Measurements from ENCODE around the gene MIPOL1.
"Not testable (repeated sequence)": the region's sequence is repeated elsewhere in the genome, so short reads cannot be mapped to it uniquely, and the experiment has no call there.

MIPOL1 gene

DNA sequence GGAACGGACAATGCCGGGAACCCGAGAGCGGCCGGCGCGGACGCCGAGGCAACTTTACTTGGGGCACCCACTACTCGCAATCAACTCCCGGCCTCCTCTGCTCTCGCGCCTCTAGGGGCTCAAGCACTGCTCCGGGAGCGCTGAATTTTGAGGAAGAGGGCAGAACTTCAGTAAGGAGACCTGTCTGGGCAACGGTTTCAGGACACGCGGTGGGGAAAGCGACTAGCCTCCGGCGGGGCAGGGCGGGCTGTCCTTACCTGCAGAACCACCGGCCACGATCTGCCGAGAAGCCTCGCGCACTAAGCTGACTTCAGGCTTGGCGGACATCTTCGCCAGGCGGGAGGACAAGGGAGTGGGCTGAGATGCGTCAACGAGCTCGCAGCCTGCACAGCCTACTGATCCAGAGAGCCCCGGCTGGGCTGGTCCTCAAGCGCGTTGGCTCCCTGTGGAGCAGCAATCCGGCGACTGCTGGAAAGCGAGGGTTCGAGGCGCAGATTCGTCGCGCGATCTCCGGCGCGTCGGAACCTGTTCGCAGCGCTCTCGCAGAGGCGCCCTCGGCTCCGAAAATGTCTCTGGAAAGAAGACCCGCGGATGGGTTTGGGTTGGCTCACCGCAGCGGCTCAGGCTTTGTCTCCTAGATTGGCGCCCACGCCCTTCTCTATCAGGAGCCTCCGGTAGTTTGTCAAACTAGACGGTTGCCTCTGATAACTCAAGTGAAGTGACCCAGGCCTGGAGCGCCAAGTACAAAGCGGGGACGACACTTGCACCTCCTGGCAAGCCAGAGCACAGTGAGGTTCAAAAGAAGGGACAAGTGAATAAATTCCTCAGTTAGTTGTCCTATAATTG lies 25.5 kb upstream of the MIPOL1 start, which contains the start of gene SLC25A21:
SLC25A21 (minus strand) TSS at position 583 of the 846 bp plus-strand sequence.
- H4K91ac ChIP-seq (ENCODE audit: low read depth, low read length, poor library complexity): no peak within 1 kb of the TSS
- no peaks in the 10 kb centered on the region for H3K27me3 ChIP-seq (ENCODE audit: control insufficient read depth in 3 of 3, insufficient read depth in 3 of 3, low read depth in 1 of 3, low read length in 3 of 3)
- H3K23ac ChIP-seq (ENCODE audit: low read depth, low read length, poor library complexity): peak within 1 kb of the TSS; percentile 94
- peak within 1 kb of the TSS; percentile 14 for H3K4ac ChIP-seq (ENCODE audit: low read length)
- H2AFZ ChIP-seq (ENCODE audit: low read length): peak within 1 kb of the TSS; percentile 93
- peak within 1 kb of the TSS; percentile 56 for H3K14ac ChIP-seq (ENCODE audit: low read length)
- no peaks in the 10 kb centered on the region for H3K79me1 ChIP-seq (ENCODE audit: low read depth, low read length)
- H4K8ac ChIP-seq (ENCODE audit: low read depth, low read length): peak within 1 kb of the TSS; percentile 89
- no peak within 1 kb of the TSS for H2AK5ac ChIP-seq (ENCODE audit: low read depth, low read length)
- DNase-seq (ENCODE audit: low spot score): peak; percentile 61
- peak within 1 kb of the TSS; percentile 71 for H3K4me2 ChIP-seq (ENCODE audit: insufficient read depth, low read length, poor library complexity, severe bottlenecking)
- peak within 1 kb of the TSS; percentile 62 for H2BK5ac ChIP-seq (ENCODE audit: low read length)
- H3K4me1 ChIP-seq (ENCODE audit: control insufficient read depth in 2 of 2, insufficient read depth in 1 of 2, low read depth in 1 of 2, low read length in 2 of 2): peaks cover 0 to 5% of the 10 kb centered on the region in 2 donors
- peak within 1 kb of the TSS; percentile 57 for H2BK15ac ChIP-seq (ENCODE audit: low read length)
- H3K36me3 ChIP-seq (replicated peaks in 1 of 2; ENCODE audit: control insufficient read depth in 2 of 2, insufficient read depth in 2 of 2, low read length in 2 of 2): no peaks in the 10 kb centered on the region
- peak within 1 kb of the TSS; percentile 95 for H3K27ac ChIP-seq (replicated peaks; ENCODE audit: low read length)
- H3K4me3 ChIP-seq (ENCODE audit: low read length in 2 of 2): peak within 1 kb of the TSS; percentile 73 to 92
- no peak within 1 kb of the TSS for H2BK120ac ChIP-seq (ENCODE audit: low read depth, low read length)
- H3K9ac ChIP-seq (ENCODE audit: low read depth, low read length, poor library complexity): peak within 1 kb of the TSS; percentile 93
- WGBS, 2 donors (ENCODE audit: extremely low coverage in 2 of 2, insufficient read length in 2 of 2, insufficient replicate concordance in 1 of 2): no CpG with 5 or more reads among the region's 66 CpGs
- peak within 1 kb of the TSS; percentile 18 for H2BK12ac ChIP-seq (ENCODE audit: low read length)
- no peaks in the 10 kb centered on the region for H3K9me3 ChIP-seq (replicated peaks in 1 of 2; ENCODE audit: control insufficient read depth in 2 of 2, insufficient read depth in 1 of 2, low read depth in 1 of 2, low read length in 2 of 2)
- peak within 1 kb of the TSS; percentile 98 for H3K18ac ChIP-seq (ENCODE audit: low read length)

DNA sequence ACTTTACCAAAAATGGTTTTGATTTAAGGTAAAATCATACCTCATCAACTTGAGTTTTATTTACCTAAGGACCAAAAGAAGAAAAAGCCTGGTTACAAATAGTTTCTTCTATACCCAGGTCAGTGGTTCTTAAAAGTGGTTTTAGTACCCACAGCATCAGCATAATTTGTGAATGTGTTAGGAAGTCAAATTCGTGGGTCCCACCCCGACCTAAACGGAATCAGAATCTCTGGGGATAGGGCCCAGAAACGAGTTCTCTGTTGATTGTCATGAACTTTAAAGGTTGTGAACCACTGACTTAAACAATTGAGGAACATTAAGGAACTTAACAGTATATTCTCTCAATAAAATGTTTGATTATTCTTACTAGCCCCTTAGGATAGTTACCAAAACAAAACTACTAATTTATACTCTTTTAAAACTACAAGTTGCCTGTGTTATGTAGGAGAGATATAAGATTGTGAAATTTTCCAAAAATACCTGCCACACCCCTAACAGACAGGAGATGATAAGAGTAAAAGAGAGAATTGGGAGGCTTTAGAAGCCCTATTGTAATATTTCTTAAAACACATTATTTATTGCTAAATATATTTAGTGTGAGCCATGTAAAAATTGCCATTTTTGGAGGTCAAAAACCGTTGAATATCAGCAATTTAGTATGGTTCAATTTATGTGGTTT lies 24.7 kb upstream of the MIPOL1 start:
- Histone ChIP-seq H3K18ac (ENCODE audit: low read length) (no peak overlapping the region), H3K27me3 (ENCODE audit: control insufficient read depth in 3 of 3, insufficient read depth in 3 of 3, low read depth in 1 of 3, low read length in 3 of 3) (no peaks in the 10 kb centered on the region), H2BK5ac (ENCODE audit: low read length) (no peak overlapping the region), H3K23ac (ENCODE audit: low read depth, low read length, poor library complexity) (no peak overlapping the region), H2BK12ac (ENCODE audit: low read length) (no peak overlapping the region), H2AFZ (ENCODE audit: low read length) (peak overlapping the region; percentile 93), H3K4ac (ENCODE audit: low read length) (no peak overlapping the region), H4K8ac (ENCODE audit: low read depth, low read length) (no peak overlapping the region), H3K27ac (replicated peaks; ENCODE audit: low read length) (no peak overlapping the region), H3K9me3 (replicated peaks in 1 of 2; ENCODE audit: control insufficient read depth in 2 of 2, insufficient read depth in 1 of 2, low read depth in 1 of 2, low read length in 2 of 2) (no peaks in the 10 kb centered on the region), H3K4me3 (ENCODE audit: low read length in 2 of 2) (peak overlapping the region in 1 of 2 donors; percentile 73), H3K4me1 (ENCODE audit: control insufficient read depth in 2 of 2, insufficient read depth in 1 of 2, low read depth in 1 of 2, low read length in 2 of 2) (peaks cover 0 to 5% of the 10 kb centered on the region in 2 donors), H3K4me2 (ENCODE audit: insufficient read depth, low read length, poor library complexity, severe bottlenecking) (peak overlapping the region; percentile 39), H3K36me3 (replicated peaks in 1 of 2; ENCODE audit: control insufficient read depth in 2 of 2, insufficient read depth in 2 of 2, low read length in 2 of 2) (no peaks in the 10 kb centered on the region), H3K14ac (ENCODE audit: low read length) (no peak overlapping the region), H2BK15ac (ENCODE audit: low read length) (no peak overlapping the region), H2AK5ac (ENCODE audit: low read depth, low read length) (no peak overlapping the region), H4K91ac (ENCODE audit: low read depth, low read length, poor library complexity) (no peak overlapping the region), H3K79me1 (ENCODE audit: low read depth, low read length) (no peaks in the 10 kb centered on the region), H2BK120ac (ENCODE audit: low read depth, low read length) (no peak overlapping the region), H3K9ac (ENCODE audit: low read depth, low read length, poor library complexity) (no peak overlapping the region)
- no CpG with 5 or more reads among the region's 5 CpGs for WGBS, 2 donors (ENCODE audit: extremely low coverage in 2 of 2, insufficient read length in 2 of 2, insufficient replicate concordance in 1 of 2)
- DNase-seq (ENCODE audit: low spot score): no peak

DNA sequence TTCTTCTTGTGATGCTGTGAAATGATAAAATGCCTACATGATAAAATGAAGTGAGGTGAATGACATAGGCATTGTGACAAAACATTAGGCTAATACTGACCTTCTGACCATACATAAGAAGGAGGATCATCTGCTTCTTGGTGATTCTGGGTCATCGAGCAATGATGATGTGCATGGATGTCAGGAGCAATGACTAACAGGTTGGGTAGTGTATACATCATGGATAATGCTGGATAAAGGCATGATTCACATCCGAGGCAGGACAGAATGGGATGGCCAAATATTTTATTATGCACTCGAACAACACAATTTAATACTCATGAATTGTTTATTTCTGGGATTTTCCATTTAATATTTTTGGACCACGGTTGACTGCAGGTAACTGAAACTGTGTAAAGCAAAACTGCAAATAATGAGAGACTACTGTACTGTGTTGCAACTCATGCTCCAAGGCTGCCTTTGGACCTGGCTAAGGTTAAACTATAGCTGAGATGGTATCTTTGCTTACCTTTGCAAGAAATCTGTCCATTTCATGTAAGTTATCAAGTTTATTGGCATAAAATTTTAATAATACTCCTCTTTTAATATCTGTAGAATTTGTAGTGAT lies 17.7 kb upstream of the MIPOL1 start:
- Histone ChIP-seq H3K4me1 (ENCODE audit: control insufficient read depth in 2 of 2, insufficient read depth in 1 of 2, low read depth in 1 of 2, low read length in 2 of 2) (no peaks in the 10 kb centered on the region), H2BK12ac (ENCODE audit: low read length) (no peak overlapping the region), H3K9ac (ENCODE audit: low read depth, low read length, poor library complexity) (no peak overlapping the region), H3K23ac (ENCODE audit: low read depth, low read length, poor library complexity) (no peak overlapping the region), H3K4me3 (ENCODE audit: low read length in 2 of 2) (no peak overlapping the region), H3K79me1 (ENCODE audit: low read depth, low read length) (no peaks in the 10 kb centered on the region), H3K4ac (ENCODE audit: low read length) (no peak overlapping the region), H2BK120ac (ENCODE audit: low read depth, low read length) (no peak overlapping the region), H3K9me3 (replicated peaks in 1 of 2; ENCODE audit: control insufficient read depth in 2 of 2, insufficient read depth in 1 of 2, low read depth in 1 of 2, low read length in 2 of 2) (no peaks in the 10 kb centered on the region), H2BK15ac (ENCODE audit: low read length) (no peak overlapping the region), H3K18ac (ENCODE audit: low read length) (no peak overlapping the region), H2BK5ac (ENCODE audit: low read length) (no peak overlapping the region), H4K91ac (ENCODE audit: low read depth, low read length, poor library complexity) (no peak overlapping the region), H3K27ac (replicated peaks; ENCODE audit: low read length) (no peak overlapping the region), H3K14ac (ENCODE audit: low read length) (no peak overlapping the region), H3K36me3 (replicated peaks in 1 of 2; ENCODE audit: control insufficient read depth in 2 of 2, insufficient read depth in 2 of 2, low read length in 2 of 2) (no peaks in the 10 kb centered on the region), H3K4me2 (ENCODE audit: insufficient read depth, low read length, poor library complexity, severe bottlenecking) (no peak overlapping the region), H2AFZ (ENCODE audit: low read length) (no peak overlapping the region), H2AK5ac (ENCODE audit: low read depth, low read length) (no peak overlapping the region), H4K8ac (ENCODE audit: low read depth, low read length) (no peak overlapping the region), H3K27me3 (ENCODE audit: control insufficient read depth in 3 of 3, insufficient read depth in 3 of 3, low read depth in 1 of 3, low read length in 3 of 3) (no peaks in the 10 kb centered on the region)
- DNase-seq (ENCODE audit: low spot score): no peak
- WGBS, 2 donors (ENCODE audit: extremely low coverage in 2 of 2, insufficient read length in 2 of 2, insufficient replicate concordance in 1 of 2): no CpG with 5 or more reads among the region's 4 CpGs

DNA sequence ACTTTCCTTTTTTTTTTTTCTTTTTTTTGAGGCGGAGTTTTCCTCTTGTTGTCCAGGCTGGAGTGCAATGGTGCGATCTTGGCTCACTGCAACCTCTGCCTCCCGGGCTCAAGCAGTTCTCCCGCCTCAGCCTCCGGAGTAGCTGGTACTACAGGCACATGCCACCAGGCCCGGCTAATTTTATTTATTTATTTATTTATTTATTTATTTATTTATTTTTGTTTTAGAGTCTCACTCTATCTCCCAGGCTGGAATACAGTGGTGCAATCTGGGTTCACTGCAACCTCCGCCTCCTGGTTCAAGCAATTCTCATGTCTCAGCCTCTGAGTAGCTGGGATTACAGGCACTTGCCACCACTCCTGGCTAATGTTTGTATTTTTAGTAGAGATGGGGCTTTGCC lies 16.9 kb upstream of the MIPOL1 start:
- not testable (repeated sequence) for H3K4me1 ChIP-seq (ENCODE audit: control insufficient read depth in 2 of 2, insufficient read depth in 1 of 2, low read depth in 1 of 2, low read length in 2 of 2); H3K14ac ChIP-seq (ENCODE audit: low read length); H2BK15ac ChIP-seq (ENCODE audit: low read length); H3K4ac ChIP-seq (ENCODE audit: low read length); H3K27me3 ChIP-seq (ENCODE audit: control insufficient read depth in 3 of 3, insufficient read depth in 3 of 3, low read depth in 1 of 3, low read length in 3 of 3); H2AK5ac ChIP-seq (ENCODE audit: low read depth, low read length); H2BK5ac ChIP-seq (ENCODE audit: low read length); H2AFZ ChIP-seq (ENCODE audit: low read length); H3K36me3 ChIP-seq (replicated peaks in 1 of 2; ENCODE audit: control insufficient read depth in 2 of 2, insufficient read depth in 2 of 2, low read length in 2 of 2); H4K91ac ChIP-seq (ENCODE audit: low read depth, low read length, poor library complexity); H2BK120ac ChIP-seq (ENCODE audit: low read depth, low read length); H3K4me3 ChIP-seq (ENCODE audit: low read length in 2 of 2); DNase-seq (ENCODE audit: low spot score); H3K9ac ChIP-seq (ENCODE audit: low read depth, low read length, poor library complexity); H3K4me2 ChIP-seq (ENCODE audit: insufficient read depth, low read length, poor library complexity, severe bottlenecking); H3K27ac ChIP-seq (replicated peaks; ENCODE audit: low read length); H3K79me1 ChIP-seq (ENCODE audit: low read depth, low read length); H3K18ac ChIP-seq (ENCODE audit: low read length); H3K9me3 ChIP-seq (replicated peaks in 1 of 2; ENCODE audit: control insufficient read depth in 2 of 2, insufficient read depth in 1 of 2, low read depth in 1 of 2, low read length in 2 of 2); H4K8ac ChIP-seq (ENCODE audit: low read depth, low read length); H3K23ac ChIP-seq (ENCODE audit: low read depth, low read length, poor library complexity); H2BK12ac ChIP-seq (ENCODE audit: low read length)
- no CpG with 5 or more reads among the region's 7 CpGs for WGBS, 2 donors (ENCODE audit: extremely low coverage in 2 of 2, insufficient read length in 2 of 2, insufficient replicate concordance in 1 of 2)
